Measurements from ENCODE around the gene BAIAP2L2.

The BAIAP2L2 gene

DNA sequence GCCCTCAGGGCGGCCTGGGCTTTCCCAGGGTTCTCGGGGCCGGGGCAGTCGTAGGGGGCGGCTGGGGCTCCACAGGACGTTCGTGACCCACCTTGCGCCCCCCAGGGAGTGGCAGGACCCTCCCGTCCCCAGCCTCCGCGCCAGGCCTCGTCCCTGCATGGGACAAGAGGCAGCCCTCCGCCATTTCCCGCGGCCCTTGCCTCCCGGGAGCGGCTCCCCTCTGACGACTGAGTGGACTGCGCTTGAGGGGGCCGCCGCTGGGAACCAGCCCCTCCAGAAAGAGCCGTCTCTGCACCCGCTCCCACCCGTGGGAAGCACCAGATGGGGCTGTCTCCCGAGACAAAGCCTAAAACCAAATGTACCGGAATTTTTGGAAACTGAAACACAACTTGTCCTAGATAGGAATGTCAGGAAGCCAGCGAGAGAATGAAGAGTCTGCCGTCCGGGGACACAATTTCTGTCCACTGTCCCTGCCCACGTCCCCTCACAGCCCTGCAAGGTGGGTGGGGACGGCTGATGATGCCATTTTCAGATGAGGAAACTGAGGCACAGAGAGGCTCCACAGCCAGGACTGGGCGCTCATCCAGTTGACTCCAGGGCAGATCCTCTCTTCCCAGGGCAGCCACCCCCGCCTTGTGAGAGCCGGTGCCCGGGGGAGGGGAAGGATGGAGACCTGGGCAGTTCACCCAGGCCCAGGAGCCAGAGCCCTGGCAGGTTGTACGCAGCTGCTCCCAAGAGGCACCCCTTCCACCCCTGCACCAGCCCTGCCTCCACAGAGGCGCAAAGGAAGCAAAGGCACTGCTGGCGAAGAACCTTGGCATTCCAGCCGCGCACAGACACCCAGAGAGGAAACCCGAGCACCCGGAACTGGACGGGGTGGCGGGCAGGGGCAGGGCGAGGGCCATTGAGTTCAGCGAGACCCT lies 71.3 kb downstream of the BAIAP2L2 start:
- DNase-seq (ENCODE audit: low spot score), result no peak

DNA sequence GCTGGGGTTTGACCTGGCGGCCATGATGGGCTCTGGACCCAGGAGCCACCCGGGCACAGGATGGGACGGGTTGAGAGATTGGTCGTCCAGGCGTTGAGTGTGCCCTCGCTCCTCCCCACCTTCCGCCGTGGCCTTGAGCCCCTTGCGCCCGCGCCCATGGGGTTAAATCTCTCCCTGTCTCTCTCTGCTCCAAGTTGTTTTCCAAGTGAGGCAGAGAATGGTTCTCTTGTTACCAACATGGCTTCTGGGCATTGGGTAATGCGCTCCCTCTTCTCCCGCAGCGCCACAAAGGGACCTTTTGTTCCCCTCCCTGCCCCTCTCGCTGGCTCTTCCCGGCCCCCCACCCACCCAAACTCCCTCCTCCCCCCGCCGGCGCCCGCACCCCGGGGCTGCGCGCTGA lies 72.1 kb downstream of the BAIAP2L2 start:
- peak; percentile 95 for DNase-seq (ENCODE audit: low spot score)

DNA sequence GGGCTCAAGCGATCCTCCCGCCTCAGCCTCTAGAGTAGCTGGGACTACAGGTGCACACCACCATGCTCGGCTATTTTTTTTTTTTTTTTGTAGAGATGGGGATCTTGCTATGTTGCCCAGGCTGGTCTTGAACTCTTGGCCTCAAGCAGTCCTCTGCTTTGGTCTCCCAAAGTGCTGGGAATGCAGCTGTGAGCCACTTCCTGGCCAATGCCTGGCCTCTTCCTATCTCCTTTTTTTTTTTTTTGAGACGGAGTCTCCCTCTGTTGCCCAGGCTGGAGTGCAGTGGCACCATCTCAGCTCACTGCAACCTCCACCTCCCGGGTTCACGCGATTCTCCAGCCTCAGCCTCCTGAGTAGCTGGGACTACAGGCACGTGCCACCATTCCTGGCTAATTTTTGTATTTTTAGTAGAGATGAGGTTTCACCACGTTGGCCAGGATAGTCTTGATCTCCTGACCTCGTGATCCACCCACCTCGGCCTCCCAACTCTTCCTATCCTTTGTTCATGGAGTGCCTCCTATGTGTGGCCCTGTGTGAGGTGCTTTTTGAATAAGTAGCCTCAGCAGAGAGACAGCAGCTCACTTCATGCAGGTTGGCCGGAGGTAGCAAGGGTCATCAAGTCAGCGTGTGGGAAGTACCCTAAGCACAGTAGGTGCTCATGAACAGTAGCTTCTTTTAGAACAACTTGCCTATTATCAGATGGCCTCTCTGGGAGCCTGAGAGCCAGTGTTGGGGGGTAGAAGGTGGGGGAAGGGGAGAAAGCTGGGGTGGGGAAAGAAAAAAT lies 72.9 kb downstream of the BAIAP2L2 start:
- peak; percentile 89 for DNase-seq (ENCODE audit: low spot score)

DNA sequence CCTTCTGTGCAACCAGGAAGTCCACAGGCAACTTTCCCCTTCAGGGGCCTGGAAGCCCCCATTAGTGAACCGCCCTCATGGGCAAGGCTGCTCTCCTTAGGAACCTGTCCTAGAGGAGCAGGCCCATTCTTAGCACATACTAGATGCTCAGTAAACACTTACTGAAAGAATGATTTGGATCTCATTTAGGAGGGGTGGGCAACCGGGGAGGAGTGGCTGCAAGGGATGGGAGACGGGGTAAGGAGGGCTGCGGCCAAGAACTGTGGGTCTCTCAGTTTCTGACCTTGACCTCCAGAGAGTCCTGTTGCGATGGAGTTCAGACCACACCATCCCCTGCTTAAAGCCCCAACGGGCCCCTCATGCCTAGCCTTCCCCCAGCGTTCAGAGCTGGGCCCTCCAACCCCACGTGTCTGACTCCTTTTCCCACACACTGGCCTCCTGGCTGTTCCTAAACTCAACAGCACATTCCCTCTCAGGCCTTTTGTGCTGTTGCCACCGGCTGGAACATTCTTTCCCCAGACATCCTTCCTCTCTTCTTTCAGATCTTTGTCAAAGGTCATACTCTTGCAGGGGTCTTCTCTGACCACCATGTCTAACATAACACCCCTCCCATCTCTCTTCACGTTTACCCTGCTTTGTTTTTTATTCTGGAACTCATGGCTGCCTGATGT lies 74.0 kb downstream of the BAIAP2L2 start:
- DNase-seq (ENCODE audit: low spot score), result no peak

DNA sequence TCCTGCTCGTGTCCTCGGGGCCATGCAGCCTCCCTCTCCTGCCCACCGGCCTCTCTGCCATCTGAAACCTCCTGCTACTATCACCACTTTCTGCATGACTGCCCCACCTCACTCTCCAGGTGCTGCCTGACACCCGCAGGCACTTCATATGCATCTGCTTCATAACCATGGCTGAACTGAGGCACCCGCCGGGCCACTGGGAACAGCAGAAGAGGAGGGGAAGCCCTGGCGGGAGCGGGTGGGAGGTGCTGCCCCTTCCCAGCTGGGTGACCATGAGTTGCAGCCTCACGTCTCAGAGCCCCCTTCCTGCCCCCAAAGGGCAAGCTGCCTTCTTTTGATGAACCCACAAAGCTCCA lies 75.0 kb downstream of the BAIAP2L2 start:
- no peak for DNase-seq (ENCODE audit: low spot score)
